Natural killer cell (primary cell): Measurements from ENCODE around the gene TENM3. TPM values are rescaled to one million over a fixed set of nuclear protein-coding genes. Genes with fewer than 3 reads are reported as not detected.

ENCODE experiments used
- ATAC-seq, 3 donors: fragments of 150-1000 bp in 2 of 3; fragments of 200-7000 bp in 1 of 3; cut with Tn5 transposase; 1 replicate in 1 of 3; 2 replicates in 2 of 3; pipeline ENCODE4 v1.10.0; 2021; ENCODE audit warnings: mild to moderate bottlenecking in 2 of 3, moderate library complexity in 2 of 3
- DNase-seq, 2 donors: peaks; one replicate each; pipeline versions ENCODE4 v3.0.0 to v3.0.0-alpha.2; 2013 to 2021; ENCODE audit warnings: mixed read lengths in 1 of 2
- H3K27ac ChIP-seq: one replicate; pipeline ENCODE4 v1.5.1; 2013; ENCODE audit warnings: mild to moderate bottlenecking, low read length
- H3K27me3 ChIP-seq: one replicate; pipeline ENCODE4 v1.6.1; 2013; ENCODE audit warnings: low read length; ENCODE audit not compliant: control insufficient read depth, insufficient read depth
- H3K36me3 ChIP-seq: one replicate; pipeline ENCODE4 v1.6.1; 2013; ENCODE audit warnings: low read length; ENCODE audit not compliant: control insufficient read depth, insufficient read depth
- H3K4me1 ChIP-seq: one replicate; pipeline ENCODE4 v1.6.1; 2013; ENCODE audit warnings: low read length; ENCODE audit not compliant: control insufficient read depth, insufficient read depth
- H3K4me3 ChIP-seq: one replicate; pipeline ENCODE4 v1.5.1; 2013; ENCODE audit warnings: low read length
- H3K9me3 ChIP-seq: one replicate; pipeline ENCODE4 v1.6.1; 2013; ENCODE audit warnings: low read length; ENCODE audit not compliant: control insufficient read depth, insufficient read depth
- H3K27ac Mint-ChIP-seq, 2 donors: one replicate each; pipeline ENCODE4 v1.8.0; 2022; ENCODE audit warnings: mild to moderate bottlenecking in 2 of 2, mixed read lengths in 2 of 2, moderate library complexity in 1 of 2
- H3K27me3 Mint-ChIP-seq, 2 donors: one replicate each; pipeline ENCODE4 v1.8.0; 2022; ENCODE audit warnings: low read depth in 2 of 2, mixed read lengths in 2 of 2
- H3K36me3 Mint-ChIP-seq: one replicate; pipeline ENCODE4 v1.8.0; 2022; ENCODE audit warnings: mixed read lengths
- H3K4me1 Mint-ChIP-seq, 2 donors: one replicate each; pipeline ENCODE4 v1.8.0; 2022; ENCODE audit warnings: mixed read lengths in 2 of 2
- H3K4me3 Mint-ChIP-seq: one replicate; pipeline ENCODE4 v1.8.0; 2022; ENCODE audit warnings: mild to moderate bottlenecking, moderate library complexity, mixed read lengths
- H3K9me3 Mint-ChIP-seq, 2 donors: one replicate each; pipeline ENCODE4 v1.8.0; 2022; ENCODE audit warnings: mixed read lengths in 2 of 2
- WGBS: methylation state at CpG from one replicate; pipeline ENCODE4 v1.1.7; 2013; ENCODE audit warnings: missing lambda C conversion rate; ENCODE audit not compliant: insufficient coverage; 5-methylcytosine and 5-hydroxymethylcytosine counted together
- intact Hi-C: fragments of 100-400 bp; cut with micrococcal nuclease; formaldehyde crosslinking; loops from one replicate; pipeline ENCODE4 v1.14.2; 2022
- total RNA-seq, 4 donors: library from RNA; stranded (reverse); fragments of 120-200 nt in 1 of 4; gene quantifications; one replicate each; pipeline versions ENCODE4 v1.2.3 to v1.2.4, GENCODE V29; 2013 to 2022
- TF ChIP-seq, protein P1 (sequence below): fragments of 200-600 bp; IDR thresholded peaks from one replicate; pipeline ENCODE4 v1.8.0; 2022; ENCODE audit warnings: antibody characterized with exemption

Gene TENM3
- total RNA-seq, 3 donors from 2014 or later (not counting 1 experiment from before 2014, with no cell fraction given) = not detected

DNA sequence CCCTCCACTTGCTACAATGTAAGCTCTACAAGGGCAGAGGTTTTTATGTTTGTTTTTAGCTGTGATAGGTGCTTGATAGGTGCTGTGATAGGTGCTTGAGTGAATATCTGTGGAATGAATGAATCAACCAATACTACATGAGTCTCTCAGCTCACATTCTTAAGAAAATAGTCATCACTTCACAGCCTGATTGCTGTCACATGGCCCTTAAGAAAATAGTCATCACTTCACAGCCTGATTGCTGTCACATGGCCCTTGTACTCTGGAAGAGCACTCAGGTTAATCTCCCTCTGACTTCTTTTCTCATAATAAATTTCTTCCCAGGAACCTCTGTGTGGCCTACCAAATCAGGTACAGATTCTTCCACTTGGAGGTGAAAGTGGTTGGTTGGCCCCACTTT is 335.2 kb downstream of the TENM3 start:
- Histone ChIP-seq H3K9me3 (no peaks in the 10 kb centered on the region), H3K4me1 (no peaks in the 10 kb centered on the region), H3K27me3 (no peaks in the 10 kb centered on the region), H3K36me3 (no peaks in the 10 kb centered on the region), H3K27ac (no peak overlapping the region), H3K4me3 (no peak overlapping the region)
- H3K27ac Mint-ChIP-seq = no peak overlapping the region
- no peaks in the 10 kb centered on the region for H3K4me1 Mint-ChIP-seq
- TF ChIP-seq, protein P1, sequence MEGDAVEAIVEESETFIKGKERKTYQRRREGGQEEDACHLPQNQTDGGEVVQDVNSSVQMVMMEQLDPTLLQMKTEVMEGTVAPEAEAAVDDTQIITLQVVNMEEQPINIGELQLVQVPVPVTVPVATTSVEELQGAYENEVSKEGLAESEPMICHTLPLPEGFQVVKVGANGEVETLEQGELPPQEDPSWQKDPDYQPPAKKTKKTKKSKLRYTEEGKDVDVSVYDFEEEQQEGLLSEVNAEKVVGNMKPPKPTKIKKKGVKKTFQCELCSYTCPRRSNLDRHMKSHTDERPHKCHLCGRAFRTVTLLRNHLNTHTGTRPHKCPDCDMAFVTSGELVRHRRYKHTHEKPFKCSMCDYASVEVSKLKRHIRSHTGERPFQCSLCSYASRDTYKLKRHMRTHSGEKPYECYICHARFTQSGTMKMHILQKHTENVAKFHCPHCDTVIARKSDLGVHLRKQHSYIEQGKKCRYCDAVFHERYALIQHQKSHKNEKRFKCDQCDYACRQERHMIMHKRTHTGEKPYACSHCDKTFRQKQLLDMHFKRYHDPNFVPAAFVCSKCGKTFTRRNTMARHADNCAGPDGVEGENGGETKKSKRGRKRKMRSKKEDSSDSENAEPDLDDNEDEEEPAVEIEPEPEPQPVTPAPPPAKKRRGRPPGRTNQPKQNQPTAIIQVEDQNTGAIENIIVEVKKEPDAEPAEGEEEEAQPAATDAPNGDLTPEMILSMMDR = no peak
- intact Hi-C loops = no loop called here
- DNase-seq (no peak), ATAC-seq (no peak)
- no peak overlapping the region for H3K4me3 Mint-ChIP-seq
- H3K36me3 Mint-ChIP-seq = no peaks in the 10 kb centered on the region
- H3K27me3 Mint-ChIP-seq = peaks cover 0 to 3% of the 10 kb centered on the region in 2 donors
- H3K9me3 Mint-ChIP-seq = no peaks in the 10 kb centered on the region

DNA sequence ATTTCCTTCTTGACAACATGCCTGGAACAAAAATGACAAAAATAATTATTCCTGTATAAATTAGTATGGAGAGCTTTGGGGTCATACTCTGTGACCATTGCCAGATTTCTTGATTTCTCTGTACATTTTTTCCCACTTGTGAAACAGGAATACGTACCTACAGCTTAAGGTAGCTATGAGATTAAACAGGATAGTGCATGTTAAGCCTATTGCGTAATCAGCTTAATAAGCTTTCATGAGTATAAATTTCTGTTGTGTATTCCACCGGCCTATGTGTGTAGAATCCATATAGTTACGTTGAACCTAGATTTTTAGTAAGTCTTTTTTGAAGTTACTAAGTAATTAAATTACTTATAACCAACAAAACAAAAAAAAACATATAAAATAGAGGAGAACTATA is 339.0 kb downstream of the TENM3 start:
- H3K27ac Mint-ChIP-seq = no peak overlapping the region
- H3K4me1 Mint-ChIP-seq = no peaks in the 10 kb centered on the region
- H3K9me3 Mint-ChIP-seq = no peaks in the 10 kb centered on the region
- no peak for ATAC-seq
- no peaks in the 10 kb centered on the region for H3K27me3 ChIP-seq
- intact Hi-C loops = no loop called here
- TF ChIP-seq, protein P1 = no peak
- no peak overlapping the region for H3K4me3 Mint-ChIP-seq
- no peaks in the 10 kb centered on the region for H3K27me3 Mint-ChIP-seq
- 100% methylated on average over 2 of the region's 4 CpGs for WGBS
- H3K36me3 Mint-ChIP-seq = no peaks in the 10 kb centered on the region
- DNase-seq = no peak
- no peaks in the 10 kb centered on the region for H3K36me3 ChIP-seq
- H3K4me3 ChIP-seq = no peak overlapping the region
- H3K27ac ChIP-seq = no peak overlapping the region
- H3K9me3 ChIP-seq = no peaks in the 10 kb centered on the region
- no peaks in the 10 kb centered on the region for H3K4me1 ChIP-seq

DNA sequence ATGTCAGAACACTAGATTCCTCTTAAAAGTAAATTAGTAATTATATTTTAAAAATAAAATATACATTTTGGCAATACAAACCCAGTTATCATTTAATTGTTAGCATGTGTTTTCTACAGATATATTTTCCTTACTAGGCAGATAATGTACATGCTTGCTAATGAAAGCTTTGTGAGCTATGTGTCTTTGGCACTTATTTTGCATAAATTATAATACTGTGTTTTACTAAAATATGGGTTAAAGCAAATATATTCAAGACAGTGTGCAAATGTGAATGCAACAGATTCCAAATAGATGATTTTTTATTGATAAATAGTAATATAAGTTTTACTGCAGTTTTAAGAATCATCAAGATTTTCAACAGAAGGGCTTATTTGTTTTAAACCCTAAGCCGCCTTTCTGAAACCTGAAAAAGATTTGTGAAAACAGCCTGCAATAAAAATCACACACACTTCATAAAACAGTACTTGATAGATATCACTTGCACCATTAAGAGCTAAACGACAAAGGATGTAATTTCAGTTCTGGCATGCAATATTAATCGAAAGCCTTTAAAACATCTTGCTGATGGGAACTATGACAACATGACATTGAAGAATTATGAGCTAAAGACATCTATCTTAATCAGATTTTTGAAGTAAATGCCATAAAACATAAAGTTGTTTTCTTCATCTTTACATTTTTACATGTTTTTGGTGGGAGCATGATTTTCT is 340.7 kb downstream of the TENM3 start:
- H3K27ac Mint-ChIP-seq = no peak overlapping the region
- intact Hi-C loops = no loop called here
- no peaks in the 10 kb centered on the region for H3K27me3 Mint-ChIP-seq
- ATAC-seq (no peak), DNase-seq (no peak)
- Histone ChIP-seq H3K36me3 (no peaks in the 10 kb centered on the region), H3K9me3 (no peaks in the 10 kb centered on the region), H3K27me3 (no peaks in the 10 kb centered on the region), H3K27ac (no peak overlapping the region), H3K4me3 (no peak overlapping the region), H3K4me1 (no peaks in the 10 kb centered on the region)
- no peaks in the 10 kb centered on the region for H3K9me3 Mint-ChIP-seq
- no peaks in the 10 kb centered on the region for H3K4me1 Mint-ChIP-seq
- H3K4me3 Mint-ChIP-seq = no peak overlapping the region
- no peaks in the 10 kb centered on the region for H3K36me3 Mint-ChIP-seq
- WGBS = 84% methylated on average over 3 of the region's 3 CpGs
- TF ChIP-seq, protein P1 = no peak

- Histone ChIP-seq H3K27me3 (no peaks in the 10 kb centered on the region), H3K9me3 (peaks cover 2% of the 10 kb centered on the region), H3K4me3 (no peak overlapping the region), H3K27ac (no peak overlapping the region), H3K4me1 (no peaks in the 10 kb centered on the region), H3K36me3 (no peaks in the 10 kb centered on the region)
- intact Hi-C loops = no loop called here
- ATAC-seq (no peak), DNase-seq (no peak)
- no peaks in the 10 kb centered on the region for H3K9me3 Mint-ChIP-seq
- H3K27me3 Mint-ChIP-seq = no peaks in the 10 kb centered on the region
- 67% methylated on average over 7 of the region's 7 CpGs for WGBS
- H3K36me3 Mint-ChIP-seq = no peaks in the 10 kb centered on the region
- TF ChIP-seq, protein P1 = no peak
- H3K4me3 Mint-ChIP-seq = no peak overlapping the region
- no peaks in the 10 kb centered on the region for H3K4me1 Mint-ChIP-seq
- H3K27ac Mint-ChIP-seq = no peak overlapping the region
Observed at GRCh38 chr4:182585321-182585720, 342.1 kb downstream of the TENM3 start.
